Measurements from ENCODE around the gene MADCAM1.
"Not testable (repeated sequence)": the region's sequence is repeated elsewhere in the genome, so short reads cannot be mapped to it uniquely, and the experiment has no call there.

MADCAM1 gene

GRCh38 chr19:465056-465816, 31.1 kb upstream of the MADCAM1 start:
- no peak for DNase-seq

- DNase-seq, result no peak
These were observed 28.7 kb upstream of the MADCAM1 start for GRCh38 chr19:467554-467953.

GRCh38 chr19:468587-469256, 27.6 kb upstream of the MADCAM1 start:
- no peak for DNase-seq

GRCh38 chr19:469833-470232, 26.5 kb upstream of the MADCAM1 start:
- no peak for DNase-seq

- DNase-seq, result no peak
These were observed 25.6 kb upstream of the MADCAM1 start for GRCh38 chr19:470701-471100.

GRCh38 chr19:472005-472858, 24.1 kb upstream of the MADCAM1 start:
- no peak for DNase-seq

GRCh38 chr19:474126-475078, 21.9 kb upstream of the MADCAM1 start:
- no peak for DNase-seq

GRCh38 chr19:475360-475759, 20.9 kb upstream of the MADCAM1 start:
- DNase-seq, result no peak

- no peak for DNase-seq
These were observed 17.9 kb upstream of the MADCAM1 start for GRCh38 chr19:478236-478903.

GRCh38 chr19:478976-479375, 17.3 kb upstream of the MADCAM1 start:
- DNase-seq, result no peak

- no peak for DNase-seq
These were observed 16.1 kb upstream of the MADCAM1 start for GRCh38 chr19:480016-480855.

GRCh38 chr19:481100-481499, 15.2 kb upstream of the MADCAM1 start:
- not testable (repeated sequence) for DNase-seq

- no peak for DNase-seq
These were observed 13.9 kb upstream of the MADCAM1 start for GRCh38 chr19:482186-483041.

- DNase-seq, result no peak
These were observed 12.8 kb upstream of the MADCAM1 start for GRCh38 chr19:483332-484072.

- no peak for DNase-seq
These were observed 11.8 kb upstream of the MADCAM1 start for GRCh38 chr19:484494-484893.

- no peak for DNase-seq
These were observed 11.2 kb upstream of the MADCAM1 start for GRCh38 chr19:485077-485476.

- DNase-seq, result no peak
These were observed 10.6 kb upstream of the MADCAM1 start for GRCh38 chr19:485583-486236.

Measured in activated CD4-positive, CD25-positive, alpha-beta regulatory T cell treated with anti-CD3 and anti-CD28 coated beads, Interleukin-2, amount 50 U/mL, for 72 hours (primary cell).